ENCODE results near the gene RAB3A. TPM values are rescaled to one million over a fixed set of nuclear protein-coding genes. Genes with fewer than 3 reads are reported as not detected.

RAB3A gene
- total RNA-seq, 4 donors from 2014 or later, result 0.92 to 3.8 (median 1.6) TPM

DNA sequence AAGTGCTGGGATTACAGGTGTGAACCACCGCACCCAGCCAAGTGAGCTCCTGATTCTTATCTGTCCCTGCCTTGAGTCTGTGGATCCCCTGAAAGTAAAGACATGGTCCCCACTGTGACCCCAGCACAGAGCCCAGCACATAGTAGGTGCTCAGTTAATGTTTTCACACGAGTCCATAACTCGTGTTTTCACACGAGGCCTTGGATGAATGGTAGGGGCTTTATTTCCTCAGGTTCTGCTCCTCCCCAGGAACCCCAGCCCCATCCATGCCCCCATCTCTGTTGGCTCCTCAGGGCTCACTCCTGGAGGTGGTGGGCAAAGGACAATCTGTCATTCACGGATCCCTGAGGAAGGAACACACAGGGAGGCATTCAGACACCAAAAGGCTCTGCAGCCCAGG lies 46.0 kb upstream of the RAB3A start:
- Histone ChIP-seq H3K27ac (no peak overlapping the region), H3K4me3 (no peak overlapping the region), H3K36me3 (no peaks in the 10 kb centered on the region), H3K9me3 (peaks cover 0 to 6% (median 0%) of the 10 kb centered on the region in 3 donors), H3K4me1 (no peaks in the 10 kb centered on the region), H3K27me3 (peaks cover 23% of the 10 kb centered on the region)
- TF ChIP-seq, protein P1, sequence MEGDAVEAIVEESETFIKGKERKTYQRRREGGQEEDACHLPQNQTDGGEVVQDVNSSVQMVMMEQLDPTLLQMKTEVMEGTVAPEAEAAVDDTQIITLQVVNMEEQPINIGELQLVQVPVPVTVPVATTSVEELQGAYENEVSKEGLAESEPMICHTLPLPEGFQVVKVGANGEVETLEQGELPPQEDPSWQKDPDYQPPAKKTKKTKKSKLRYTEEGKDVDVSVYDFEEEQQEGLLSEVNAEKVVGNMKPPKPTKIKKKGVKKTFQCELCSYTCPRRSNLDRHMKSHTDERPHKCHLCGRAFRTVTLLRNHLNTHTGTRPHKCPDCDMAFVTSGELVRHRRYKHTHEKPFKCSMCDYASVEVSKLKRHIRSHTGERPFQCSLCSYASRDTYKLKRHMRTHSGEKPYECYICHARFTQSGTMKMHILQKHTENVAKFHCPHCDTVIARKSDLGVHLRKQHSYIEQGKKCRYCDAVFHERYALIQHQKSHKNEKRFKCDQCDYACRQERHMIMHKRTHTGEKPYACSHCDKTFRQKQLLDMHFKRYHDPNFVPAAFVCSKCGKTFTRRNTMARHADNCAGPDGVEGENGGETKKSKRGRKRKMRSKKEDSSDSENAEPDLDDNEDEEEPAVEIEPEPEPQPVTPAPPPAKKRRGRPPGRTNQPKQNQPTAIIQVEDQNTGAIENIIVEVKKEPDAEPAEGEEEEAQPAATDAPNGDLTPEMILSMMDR (IDR thresholded peaks at IDR 0.05), result no peak
- TF ChIP-seq POLR2A (IDR thresholded peaks at IDR 0.05) (no peak), POLR2AphosphoS5 (IDR thresholded peaks at IDR 0.05) (no peak)
- no peak for ATAC-seq
- 86 to 100% methylated on average over 2 of the region's 5 CpGs for WGBS, 2 donors (ENCODE audit: low coverage in 1 of 2)

DNA sequence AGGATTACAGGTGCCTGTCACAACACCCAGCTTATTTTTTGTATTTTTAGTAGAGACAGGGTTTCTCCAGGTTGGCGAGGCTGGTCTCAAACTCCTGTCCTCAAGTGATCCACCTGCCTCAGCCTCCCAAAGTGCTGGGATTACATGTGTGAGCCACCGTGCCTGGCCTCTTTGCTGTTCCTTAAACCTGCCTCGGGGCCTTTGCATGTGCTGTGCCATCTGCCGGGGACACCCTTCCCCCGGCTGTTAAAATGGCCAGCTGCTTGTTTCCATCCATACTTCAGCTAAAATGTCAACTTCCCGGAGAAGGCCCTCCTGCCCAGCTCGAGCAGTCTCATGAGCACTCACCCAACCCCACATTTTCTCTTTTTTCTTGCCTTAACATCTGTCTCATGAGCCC lies 41.5 kb upstream of the RAB3A start:
- ATAC-seq, result no peak

DNA sequence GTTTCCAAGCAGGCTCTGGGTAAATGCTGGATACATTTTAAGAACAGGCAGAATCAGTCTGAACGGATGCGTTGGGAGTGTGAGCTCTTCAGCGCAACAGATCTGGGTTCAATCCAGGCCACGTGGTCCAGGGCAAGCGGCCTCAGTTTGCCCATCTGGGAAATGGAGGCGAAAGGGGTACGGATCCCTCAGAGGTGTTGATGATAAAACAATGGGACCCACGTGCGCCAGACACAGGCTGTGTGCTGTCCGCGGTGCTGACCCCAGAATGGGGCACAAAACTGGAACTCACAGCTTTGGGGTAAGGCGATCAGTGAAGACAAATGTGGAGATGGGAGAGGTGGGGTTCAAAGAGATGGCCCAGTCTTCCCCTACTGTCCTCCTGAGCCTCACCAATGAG lies 35.5 kb upstream of the RAB3A start:
- ATAC-seq, result no peak
- no peaks in the 10 kb centered on the region for H3K9me3 ChIP-seq
- TF ChIP-seq EP300 (IDR thresholded peaks at IDR 0.05), result no peak
- TF ChIP-seq POLR2AphosphoS5 (IDR thresholded peaks at IDR 0.05), result no peak
- TF ChIP-seq, protein P1 (IDR thresholded peaks at IDR 0.05), result no peak
- no peak for TF ChIP-seq POLR2A (IDR thresholded peaks at IDR 0.05)
- H3K36me3 ChIP-seq, result no peaks in the 10 kb centered on the region
- no peak overlapping the region for H3K27ac ChIP-seq
- peaks cover 55% of the 10 kb centered on the region for H3K27me3 ChIP-seq
- H3K4me3 ChIP-seq, result no peak overlapping the region
- no peaks in the 10 kb centered on the region for H3K4me1 ChIP-seq
- WGBS, 2 donors (ENCODE audit: low coverage in 1 of 2), result 19 to 32% methylated on average over 3 to 12 of the region's 12 CpGs

More for the DNA sequence above, 41.5 kb upstream of the RAB3A start:
- TF ChIP-seq POLR2AphosphoS5 (IDR thresholded peaks at IDR 0.05) (no peak), POLR2A (IDR thresholded peaks at IDR 0.05) (no peak), EP300 (IDR thresholded peaks at IDR 0.05) (no peak)
- TF ChIP-seq, protein P1 (IDR thresholded peaks at IDR 0.05), result no peak
- H3K4me1 ChIP-seq, result no peaks in the 10 kb centered on the region
- no peak overlapping the region for H3K27ac ChIP-seq
- 53 to 56% methylated on average over 4 to 7 of the region's 7 CpGs for WGBS, 2 donors (ENCODE audit: low coverage in 1 of 2)
- H3K36me3 ChIP-seq, result no peaks in the 10 kb centered on the region
- H3K9me3 ChIP-seq, result peaks cover 0 to 3% (median 0%) of the 10 kb centered on the region in 3 donors
- H3K4me3 ChIP-seq, result no peak overlapping the region
- H3K27me3 ChIP-seq, result peaks cover 6% of the 10 kb centered on the region

DNA sequence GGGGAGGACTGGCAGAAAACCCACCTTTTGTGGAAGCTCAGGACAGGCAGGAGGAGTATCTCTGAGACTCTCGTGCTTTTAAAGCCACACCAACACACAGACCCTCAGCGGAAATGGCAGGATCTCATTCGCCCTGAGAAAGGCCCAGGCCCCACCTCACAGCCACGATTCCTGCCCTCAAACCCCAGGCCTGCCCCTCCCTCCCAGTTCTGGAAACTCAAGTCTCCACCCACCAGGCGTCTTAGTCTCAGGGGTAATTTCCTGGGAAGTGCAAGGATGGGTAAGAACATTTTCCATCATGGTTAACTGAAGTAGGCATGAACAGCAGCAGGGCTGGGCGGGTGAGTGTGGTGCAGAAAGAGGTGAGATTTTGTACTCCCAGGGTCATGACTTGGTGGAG lies 30.4 kb upstream of the RAB3A start:
- H3K36me3 ChIP-seq, result no peaks in the 10 kb centered on the region
- peaks cover 91% of the 10 kb centered on the region for H3K27me3 ChIP-seq
- H3K4me1 ChIP-seq, result peaks cover 0 to 6% (median 0%) of the 10 kb centered on the region in 3 donors
- no peak overlapping the region for H3K27ac ChIP-seq
- TF ChIP-seq, protein P1 (IDR thresholded peaks at IDR 0.05), result no peak
- TF ChIP-seq EP300 (IDR thresholded peaks at IDR 0.05), result no peak
- TF ChIP-seq POLR2AphosphoS5 (IDR thresholded peaks at IDR 0.05), result no peak
- no peak for TF ChIP-seq POLR2A (IDR thresholded peaks at IDR 0.05)
- H3K4me3 ChIP-seq, result no peak overlapping the region
- ATAC-seq, result no peak
- 90% methylated on average over 2 of the region's 6 CpGs; no CpG with 5 or more reads in 1 of the 2 donors for WGBS, 2 donors (ENCODE audit: low coverage in 1 of 2)
- peaks cover 0 to 17% (median 0%) of the 10 kb centered on the region in 3 donors for H3K9me3 ChIP-seq

DNA sequence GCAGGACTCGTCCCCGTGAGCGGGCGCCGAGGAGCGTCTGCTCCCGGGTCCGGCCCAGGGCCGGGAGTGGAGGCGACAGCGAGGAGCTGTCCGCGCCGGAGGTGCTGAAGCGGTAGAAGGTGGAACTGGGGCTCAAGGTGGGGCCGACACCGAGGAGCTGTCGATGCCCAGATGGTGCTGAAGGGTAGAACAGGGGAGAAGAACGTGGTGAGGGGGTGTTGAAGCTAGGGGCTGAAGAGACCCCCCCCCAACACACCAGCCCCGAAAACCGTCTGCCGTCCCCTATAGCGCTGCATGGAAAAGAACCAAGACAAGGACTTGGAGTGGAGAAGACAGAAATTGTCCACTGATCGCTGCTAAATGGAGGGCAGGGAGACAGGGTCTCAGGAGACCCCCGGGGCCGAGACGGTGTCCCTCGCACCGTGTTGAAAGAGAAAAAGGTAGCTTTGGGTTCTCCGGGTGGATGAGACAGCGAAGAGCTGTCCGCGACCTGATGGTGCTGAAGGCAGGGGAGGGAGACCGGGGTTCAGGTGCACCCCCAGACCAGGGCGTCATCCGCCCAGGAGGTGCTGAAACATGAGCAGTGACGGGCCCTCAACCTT lies 29.5 kb upstream of the RAB3A start:
- Histone ChIP-seq H3K4me3 (no peak overlapping the region), H3K27me3 (peaks cover 93% of the 10 kb centered on the region), H3K9me3 (peaks cover 0 to 17% (median 0%) of the 10 kb centered on the region in 3 donors), H3K27ac (no peak overlapping the region), H3K36me3 (no peaks in the 10 kb centered on the region), H3K4me1 (peaks cover 0 to 6% (median 0%) of the 10 kb centered on the region in 3 donors)
- no peak for TF ChIP-seq EP300 (IDR thresholded peaks at IDR 0.05)
- TF ChIP-seq POLR2A (IDR thresholded peaks at IDR 0.05), result no peak
- TF ChIP-seq, protein P1 (IDR thresholded peaks at IDR 0.05), result no peak
- WGBS, 2 donors (ENCODE audit: low coverage in 1 of 2), result 0 to 27% methylated on average over 1 to 16 of the region's 37 CpGs
- peak; percentile 26 for ATAC-seq
